Purkinje cell (primary cell): ENCODE results near the gene CFL2. TPM values are rescaled to one million over a fixed set of nuclear protein-coding genes. Genes with fewer than 3 reads are reported as not detected.

Source experiments
- polyA plus RNA-seq: library from polyadenylated mRNA; unstranded; fragments of >200 nt; fragmentation: Nextera tagmentation; gene quantifications from 2 replicates; pipeline ENCODE4 v1.2.1, GENCODE V29; 2014

CFL2 gene
- 213 and 250 TPM in 2 replicates for polyA plus RNA-seq

GRCh38 chr14:34714320-34715126 lies at the start of gene CFL2:
Gene CFL2 (minus strand): TSS chr14:34714593. CDS start chr14:34714540, 53 bp downstream.

Other genes with a start within 250 kb of the CFL2 start
- 161 and 198 TPM in 2 replicates for gene EAPP, start 174.9 kb downstream of the CFL2 start, polyA plus RNA-seq
- 103 and 109 TPM in 2 replicates for gene SNX6, start 84.4 kb downstream of the CFL2 start, polyA plus RNA-seq
- 0.31 and 0.73 TPM in 2 replicates for gene BAZ1A, start 160.8 kb upstream of the CFL2 start, polyA plus RNA-seq